ENCODE results near the gene PPP6R3. TPM values are rescaled to one million over a fixed set of nuclear protein-coding genes. Genes with fewer than 3 reads are reported as not detected.
A peak's percentile ranks its signal among the peaks of the same experiment; 100 is the strongest.

PPP6R3 gene
- total RNA-seq, 1 experiment from 2014 or later = 171 TPM

DNA sequence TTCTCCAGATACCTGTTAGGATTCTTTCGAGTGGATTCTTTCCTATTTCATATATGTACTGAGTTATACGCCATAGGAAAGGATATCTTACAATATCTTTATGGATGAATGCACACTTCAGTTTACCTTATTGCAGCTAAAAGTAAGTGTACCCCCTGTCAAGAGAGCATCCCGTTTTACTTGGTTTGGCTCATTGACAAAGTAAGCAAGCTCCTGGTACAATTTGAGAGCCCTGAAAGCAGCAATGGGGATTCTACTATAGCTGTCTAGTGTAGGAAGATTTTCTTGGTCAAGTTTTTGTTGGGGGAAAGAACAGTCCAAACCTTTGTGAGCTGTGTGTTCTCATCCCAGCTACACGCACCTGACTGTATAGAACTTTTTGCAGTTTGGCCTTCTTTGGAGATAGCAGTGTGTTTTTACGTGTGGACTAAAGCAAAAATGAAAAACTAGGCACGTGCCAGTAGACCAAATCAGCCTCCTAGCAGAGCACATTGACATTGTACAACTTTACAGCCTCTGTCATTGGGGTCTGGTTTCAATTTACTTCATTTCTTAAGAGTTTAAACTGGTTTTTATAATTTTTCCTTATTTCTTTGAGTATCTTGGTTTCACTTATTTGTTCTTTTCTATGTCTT is 44.0 kb downstream of the PPP6R3 start:
- Histone ChIP-seq H3K9me2 (replicated peaks; ENCODE audit: low read length) (no peaks in the 10 kb centered on the region), H3K9me3 (ENCODE audit: low read length) (no peaks in the 10 kb centered on the region), H4K20me1 (ENCODE audit: low read length) (peaks cover 75% of the 10 kb centered on the region), H3K9ac (ENCODE audit: low read length) (no peak overlapping the region), H2AFZ (ENCODE audit: low read length) (no peak overlapping the region), H3K79me2 (ENCODE audit: low read length) (peaks cover 99% of the 10 kb centered on the region), H3K36me3 (ENCODE audit: low read depth, low read length) (no peaks in the 10 kb centered on the region), H3K27ac (ENCODE audit: low read length) (no peak overlapping the region), H3F3A (ENCODE audit: low read length, unreplicated experiment) (no peaks in the 10 kb centered on the region), H3K27me3 (ENCODE audit: low read length) (no peaks in the 10 kb centered on the region), H3K4me2 (ENCODE audit: low read length) (no peak overlapping the region), H3K4me1 (ENCODE audit: insufficient read depth, low read length) (no peaks in the 10 kb centered on the region), H3K4me3 (ENCODE audit: low read length) (no peak overlapping the region)
- no peak for DNase-seq
- TF ChIP-seq EZH2 (IDR thresholded peaks at IDR 0.05; ENCODE audit: low read length, unreplicated experiment) = no peak
- TF ChIP-seq CTCF (conservative IDR thresholded peaks at IDR 0.05; ENCODE audit: low read depth, low read length) = no peak
- TF ChIP-seq EZH2phosphoT487 (IDR thresholded peaks at IDR 0.05; ENCODE audit: borderline replicate concordance, low read length) = no peak
- BruUV-seq (replicated peaks) = no TSS peak
- ChIA-PET POLR2A (ENCODE audit: unreplicated experiment) (no interaction called here), CTCF (no interaction called here)
- ATAC-seq = no peak
- intact Hi-C loops (cut with micrococcal nuclease) = no loop called here

DNA sequence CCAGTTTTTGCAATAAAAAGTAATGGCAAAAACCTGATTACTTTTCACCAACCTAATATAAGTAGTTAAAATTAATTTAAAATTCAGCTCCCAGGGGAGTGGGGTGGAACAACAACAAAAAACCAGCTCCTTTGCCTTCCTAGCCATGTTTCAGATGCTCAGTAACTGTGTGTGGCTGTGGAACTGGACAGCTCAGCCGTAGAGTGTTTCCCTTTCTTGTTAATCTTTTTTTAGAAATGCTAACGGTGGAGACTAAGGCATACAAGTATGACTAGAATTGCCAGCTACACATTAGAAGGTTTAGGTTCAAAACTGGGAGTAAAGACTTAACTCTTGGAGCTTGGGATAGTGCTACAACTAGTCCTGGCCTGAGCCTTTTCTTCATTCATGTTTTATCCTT is 45.0 kb downstream of the PPP6R3 start:
- Histone ChIP-seq H3K27ac (ENCODE audit: low read length) (no peak overlapping the region), H3F3A (ENCODE audit: low read length, unreplicated experiment) (no peaks in the 10 kb centered on the region), H3K4me1 (ENCODE audit: insufficient read depth, low read length) (no peaks in the 10 kb centered on the region), H3K4me3 (ENCODE audit: low read length) (no peak overlapping the region), H3K4me2 (ENCODE audit: low read length) (no peak overlapping the region), H3K36me3 (ENCODE audit: low read depth, low read length) (peaks cover 1% of the 10 kb centered on the region; the same call in 1 of the 2 replicates), H4K20me1 (ENCODE audit: low read length) (peaks cover 65% of the 10 kb centered on the region), H3K27me3 (ENCODE audit: low read length) (no peaks in the 10 kb centered on the region), H3K9me2 (replicated peaks; ENCODE audit: low read length) (no peaks in the 10 kb centered on the region), H3K9ac (ENCODE audit: low read length) (no peak overlapping the region), H3K9me3 (ENCODE audit: low read length) (no peaks in the 10 kb centered on the region), H2AFZ (ENCODE audit: low read length) (no peak overlapping the region), H3K79me2 (ENCODE audit: low read length) (peaks cover 99% of the 10 kb centered on the region)
- intact Hi-C loops (cut with micrococcal nuclease) = no loop called here
- no peak for TF ChIP-seq CTCF (conservative IDR thresholded peaks at IDR 0.05; ENCODE audit: low read depth, low read length)
- TF ChIP-seq EZH2phosphoT487 (IDR thresholded peaks at IDR 0.05; ENCODE audit: borderline replicate concordance, low read length) = no peak
- ChIA-PET CTCF (no interaction called here), POLR2A (ENCODE audit: unreplicated experiment) (no interaction called here)
- ATAC-seq (no peak), DNase-seq (no peak)
- no TSS peak for BruUV-seq (replicated peaks)

GRCh38 chr11:68506908-68507307 is 46.4 kb downstream of the PPP6R3 start:
- no TSS peak for BruUV-seq (replicated peaks)

More at GRCh38 chr11:68506908-68507307, 46.4 kb downstream of the PPP6R3 start:
- Histone ChIP-seq H3K27me3 (ENCODE audit: low read length) (no peaks in the 10 kb centered on the region), H3K36me3 (ENCODE audit: low read depth, low read length) (peaks cover 4% of the 10 kb centered on the region; the same call in 1 of the 2 replicates), H3K4me2 (ENCODE audit: low read length) (no peak overlapping the region), H3K27ac (ENCODE audit: low read length) (no peak overlapping the region), H3F3A (ENCODE audit: low read length, unreplicated experiment) (no peaks in the 10 kb centered on the region), H3K4me1 (ENCODE audit: insufficient read depth, low read length) (no peaks in the 10 kb centered on the region), H3K9me3 (ENCODE audit: low read length) (no peaks in the 10 kb centered on the region), H3K4me3 (ENCODE audit: low read length) (no peak overlapping the region), H3K9ac (ENCODE audit: low read length) (no peak overlapping the region), H3K79me2 (ENCODE audit: low read length) (peaks cover 99% of the 10 kb centered on the region), H2AFZ (ENCODE audit: low read length) (no peak overlapping the region), H4K20me1 (ENCODE audit: low read length) (peaks cover 55% of the 10 kb centered on the region), H3K9me2 (replicated peaks; ENCODE audit: low read length) (no peaks in the 10 kb centered on the region)
- intact Hi-C loops (cut with micrococcal nuclease) = no loop called here
- CTCF ChIA-PET = interaction anchor here (0.7 kb wide), 1 partner anchor 136 kb away, joined by 3 read pairs; no protein-coding TSS in a partner anchor
- POLR2A ChIA-PET (ENCODE audit: unreplicated experiment) = no interaction called here
- peak; percentile 34 for DNase-seq
- 0 out of 2 replicates have a peak, but pooled peaks have one; percentile 51 for ATAC-seq
- TF ChIP-seq EZH2phosphoT487 (IDR thresholded peaks at IDR 0.05; ENCODE audit: borderline replicate concordance, low read length) = no peak
- peak; percentile 38; the same call in 1 of the 2 replicates for TF ChIP-seq CTCF (conservative IDR thresholded peaks at IDR 0.05; ENCODE audit: low read depth, low read length)

Measured in PC-3 (cell line).